RPMI7951 (cell line): Measurements from ENCODE around the gene GAL. TPM values are rescaled to one million over a fixed set of nuclear protein-coding genes. Genes with fewer than 3 reads are reported as not detected.

ENCODE experiments used
- DNase-seq: peaks from one replicate; pipeline ENCODE4 v3.0.0-alpha.2; 2012; ENCODE audit warnings: low read depth
- total RNA-seq: library from RNA; depleted of rRNA; stranded (reverse); fragments of >200 nt; shearing (Covaris generic); gene quantifications from 2 replicates; pipeline ENCODE4 v1.2.3, GENCODE V29; 2014

GAL gene
- total RNA-seq, 1 experiment from 2014 or later, result not detected

- no peak for DNase-seq
Measured at GRCh38 chr11:68680541-68681231, 3.7 kb upstream of the GAL start.

GRCh38 chr11:68682531-68682961, 1.8 kb upstream of the GAL start:
- DNase-seq, result no peak

- no peak for DNase-seq
Measured at GRCh38 chr11:68683121-68683520, 1.2 kb upstream of the GAL start.

- DNase-seq, result no peak
Measured at GRCh38 chr11:68683536-68684384, 584 bp upstream of the GAL start.

- no peak for DNase-seq
Measured at GRCh38 chr11:68685656-68686380, 1.5 kb downstream of the GAL start.

GRCh38 chr11:68686486-68686885, 2.1 kb downstream of the GAL start:
- no peak for DNase-seq

GRCh38 chr11:68687311-68687710, 3.0 kb downstream of the GAL start:
- DNase-seq, result no peak

- DNase-seq, result no peak
Measured at GRCh38 chr11:68687986-68688385, 3.6 kb downstream of the GAL start.

GRCh38 chr11:68688881-68689280, 4.5 kb downstream of the GAL start:
- no peak for DNase-seq

GRCh38 chr11:68689737-68690625, 5.6 kb downstream of the GAL start:
- no peak for DNase-seq

- no peak for DNase-seq
Measured at GRCh38 chr11:68690671-68691401, 6.5 kb downstream of the GAL start.

GRCh38 chr11:68691402-68691784, 7.0 kb downstream of the GAL start:
- no peak for DNase-seq

GRCh38 chr11:68692115-68692514, 7.8 kb downstream of the GAL start:
- no peak for DNase-seq

GRCh38 chr11:68692871-68693483, 8.6 kb downstream of the GAL start:
- DNase-seq, result no peak

GRCh38 chr11:68693484-68693882, 9.1 kb downstream of the GAL start:
- no peak for DNase-seq

GRCh38 chr11:68694431-68695297, 10.3 kb downstream of the GAL start:
- no peak for DNase-seq

- DNase-seq, result no peak
Measured at GRCh38 chr11:68695531-68695930, 11.2 kb downstream of the GAL start.

- DNase-seq, result no peak
Measured at GRCh38 chr11:68698993-68699392, 14.6 kb downstream of the GAL start.

GRCh38 chr11:68704887-68705286, 20.5 kb downstream of the GAL start:
- no peak for DNase-seq
